Panc1 (cell line): ENCODE measurements around the gene AHRR.
"Not testable (repeated sequence)": the region's sequence is repeated elsewhere in the genome, so short reads cannot be mapped to it uniquely, and the experiment has no call there.

Experiments used
- CTCF ChIP-seq: fragments of 450-650 bp; IDR thresholded peaks from 2 replicates; pipeline ENCODE4 v1.5.1; 2017; ENCODE audit warnings: mild to moderate bottlenecking
- POLR2AphosphoS5 ChIP-seq: IDR thresholded peaks from 2 replicates; pipeline ENCODE4 v1.6.1; 2012; ENCODE audit warnings: mild to moderate bottlenecking, low read depth, low read length, moderate library complexity
- REST ChIP-seq, 2 experiments: IDR thresholded peaks; 2 replicates each; pipeline ENCODE4 v1.6.1; 2011 to 2012; ENCODE audit warnings: low read depth in 2 of 2, control low read depth in 1 of 2, low read length in 1 of 2, mild to moderate bottlenecking in 1 of 2, moderate library complexity in 1 of 2; ENCODE audit not compliant: insufficient read depth in 1 of 2
- SIN3A ChIP-seq: IDR thresholded peaks from 2 replicates; pipeline ENCODE4 v1.6.1; 2012; ENCODE audit warnings: low read depth, mild to moderate bottlenecking, low read length, moderate library complexity, borderline replicate concordance; ENCODE audit not compliant: insufficient read depth
- TCF7L2 ChIP-seq: IDR thresholded peaks from 2 replicates; pipeline ENCODE4 v1.6.1; 2011; ENCODE audit warnings: mild to moderate bottlenecking, low read depth, low read length, inconsistent platforms

- TF ChIP-seq CTCF; POLR2AphosphoS5; REST (IDR thresholded peaks at IDR 0.05; ENCODE audit: insufficient read depth in 1 of 2, low read depth in 2 of 2, low read length in 1 of 2); TCF7L2; SIN3A: not testable (repeated sequence)
Measured at GRCh38 chr5:369869-370236, 48.3 kb downstream of the AHRR start.
